ENCODE data around the gene TIMM44. TPM values are rescaled to one million over a fixed set of nuclear protein-coding genes. Genes with fewer than 3 reads are reported as not detected.

Gene TIMM44, protein sequence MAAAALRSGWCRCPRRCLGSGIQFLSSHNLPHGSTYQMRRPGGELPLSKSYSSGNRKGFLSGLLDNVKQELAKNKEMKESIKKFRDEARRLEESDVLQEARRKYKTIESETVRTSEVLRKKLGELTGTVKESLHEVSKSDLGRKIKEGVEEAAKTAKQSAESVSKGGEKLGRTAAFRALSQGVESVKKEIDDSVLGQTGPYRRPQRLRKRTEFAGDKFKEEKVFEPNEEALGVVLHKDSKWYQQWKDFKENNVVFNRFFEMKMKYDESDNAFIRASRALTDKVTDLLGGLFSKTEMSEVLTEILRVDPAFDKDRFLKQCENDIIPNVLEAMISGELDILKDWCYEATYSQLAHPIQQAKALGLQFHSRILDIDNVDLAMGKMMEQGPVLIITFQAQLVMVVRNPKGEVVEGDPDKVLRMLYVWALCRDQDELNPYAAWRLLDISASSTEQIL
- 10 to 100 TPM; 48.4 to 50.9 TPM for total RNA-seq

DNA sequence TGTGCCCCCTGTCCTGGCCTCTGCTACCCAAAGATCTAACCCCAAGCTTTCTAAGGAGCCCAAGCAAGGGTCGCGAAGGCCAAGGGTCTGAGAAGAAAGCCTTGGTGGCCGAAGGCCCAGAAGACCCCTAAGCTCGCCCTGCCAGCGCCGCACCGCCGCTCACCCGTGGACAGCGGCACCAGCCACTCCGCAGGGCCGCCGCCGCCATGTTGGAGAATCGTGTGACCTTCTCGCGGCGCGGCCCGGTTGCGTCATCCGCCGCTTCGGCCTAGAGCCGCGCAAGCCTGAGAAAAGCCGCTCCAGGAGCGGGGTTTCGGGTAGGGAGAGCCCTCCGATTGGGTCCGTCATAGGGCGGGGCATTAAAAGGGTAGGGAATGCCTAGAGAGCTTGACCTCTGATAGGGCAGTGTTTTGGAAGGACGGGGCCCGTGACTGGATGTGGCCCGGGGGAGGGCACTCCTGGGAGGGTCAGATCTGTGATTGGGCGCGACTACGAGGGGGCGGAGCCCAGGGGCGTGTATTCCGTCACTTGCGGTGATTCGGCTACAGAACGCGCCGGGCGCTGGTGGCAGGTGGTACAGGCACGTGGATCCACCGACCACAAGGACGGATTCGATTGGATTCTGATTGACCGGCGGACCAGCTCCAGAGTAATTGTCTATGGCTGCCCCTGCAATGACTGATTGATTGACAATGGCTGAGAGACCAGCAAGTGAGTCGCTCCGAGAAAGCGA, at the start of gene TIMM44:
TIMM44 (minus strand) TSS at position 223 of the 733 bp plus-strand sequence; CDS start at position 208, 15 bp downstream.
- H3K27me3 Mint-ChIP-seq: no peaks in the 10 kb centered on the region
- peaks cover 13% of the 10 kb centered on the region for H3K36me3 Mint-ChIP-seq (ENCODE audit: low read depth)
- POLR2A ChIA-PET: interaction anchor here (0.7 to 2.9 kb wide), 18 partner anchors 8 to 565 kb away, joined by 3 to 26 read pairs (median 4); partner anchors contain the start of genes CERS4, CTXN1, ELAVL1 and MAP2K7
- peaks cover 40% of the 10 kb centered on the region for H3K4me1 Mint-ChIP-seq
- peak within 1 kb of the TSS; percentile 83 for H3K4me3 Mint-ChIP-seq
- peak within 1 kb of the TSS; percentile 85 for H3K27ac Mint-ChIP-seq
- CTCF ChIA-PET: interaction anchor here (0.5 to 3.1 kb wide), 39 partner anchors 9 to 375 kb away, joined by 3 to 49 read pairs (median 4); partner anchors contain the start of genes CCL25, CERS4, ELAVL1 and MAP2K7
- H3K9me3 Mint-ChIP-seq: no peaks in the 10 kb centered on the region
- DNase-seq: peak; percentile 99

DNA sequence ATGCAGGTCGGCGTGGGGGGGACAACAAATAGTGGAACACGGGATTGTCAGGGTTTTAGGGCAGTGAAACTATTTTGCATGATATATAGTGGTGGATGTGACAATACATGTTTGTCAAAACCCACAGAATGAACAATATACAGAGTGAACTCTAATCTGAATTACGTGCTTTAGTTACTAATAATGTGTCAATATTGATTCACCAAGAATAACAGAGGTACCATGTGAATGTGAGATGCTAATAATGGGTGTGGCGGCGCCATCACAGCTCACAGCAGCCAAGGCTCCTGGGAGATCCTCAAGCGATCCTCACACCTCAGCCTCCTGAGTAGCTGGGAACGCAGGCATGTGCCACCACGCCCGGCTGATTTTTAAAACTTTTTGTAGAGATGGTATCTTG, 49.1 kb upstream of the TIMM44 start:
- no peaks in the 10 kb centered on the region for H3K27me3 Mint-ChIP-seq
- CTCF ChIA-PET: interaction anchor here (1.1 kb wide), 1 partner anchor 49 kb away, joined by 4 read pairs; the partner anchor contains the start of gene TIMM44
- no peak overlapping the region for H3K4me3 Mint-ChIP-seq
- peaks cover 21% of the 10 kb centered on the region for H3K36me3 Mint-ChIP-seq (ENCODE audit: low read depth)
- H3K9me3 Mint-ChIP-seq: no peaks in the 10 kb centered on the region
- no peak overlapping the region for H3K27ac Mint-ChIP-seq
- POLR2A ChIA-PET: no interaction called here
- no peak for DNase-seq
- H3K4me1 Mint-ChIP-seq: peaks cover 20% of the 10 kb centered on the region

DNA sequence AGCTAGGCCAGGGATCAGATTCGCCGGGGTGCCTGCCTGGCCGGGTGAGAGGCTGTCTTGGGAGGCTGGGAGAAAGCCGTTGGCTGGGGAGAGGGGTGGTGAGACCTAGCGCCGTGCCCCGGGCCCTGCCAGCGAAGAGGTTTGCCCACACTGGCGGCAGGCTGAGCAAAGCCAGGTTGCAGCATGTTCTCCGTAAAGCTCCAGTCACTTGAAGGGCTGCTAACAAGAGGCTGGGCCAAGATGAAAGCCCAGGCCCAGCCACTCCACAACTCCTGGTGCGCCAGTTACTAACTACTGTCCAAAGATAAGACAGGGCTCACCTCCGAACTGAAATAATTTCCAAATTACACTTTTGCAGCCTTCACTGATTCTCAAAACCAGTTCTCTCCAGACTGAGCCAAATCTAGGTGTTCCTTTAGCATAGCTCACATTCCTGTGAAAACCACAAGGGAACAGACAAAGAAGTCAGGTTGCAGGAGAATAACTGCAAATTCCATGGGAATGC, 45.7 kb upstream of the TIMM44 start:
- DNase-seq: no peak
- POLR2A ChIA-PET: no interaction called here
- Mint-ChIP-seq H3K4me3 (no peak overlapping the region), H3K27me3 (no peaks in the 10 kb centered on the region), H3K4me1 (peaks cover under 1% of the 10 kb centered on the region), H3K9me3 (no peaks in the 10 kb centered on the region), H3K36me3 (ENCODE audit: low read depth) (peaks cover 29% of the 10 kb centered on the region), H3K27ac (no peak overlapping the region)
- CTCF ChIA-PET: interaction anchor here (1.4 to 1.6 kb wide), 3 partner anchors 13 to 18 kb away, joined by 3 to 5 read pairs (median 5); no protein-coding TSS in a partner anchor

DNA sequence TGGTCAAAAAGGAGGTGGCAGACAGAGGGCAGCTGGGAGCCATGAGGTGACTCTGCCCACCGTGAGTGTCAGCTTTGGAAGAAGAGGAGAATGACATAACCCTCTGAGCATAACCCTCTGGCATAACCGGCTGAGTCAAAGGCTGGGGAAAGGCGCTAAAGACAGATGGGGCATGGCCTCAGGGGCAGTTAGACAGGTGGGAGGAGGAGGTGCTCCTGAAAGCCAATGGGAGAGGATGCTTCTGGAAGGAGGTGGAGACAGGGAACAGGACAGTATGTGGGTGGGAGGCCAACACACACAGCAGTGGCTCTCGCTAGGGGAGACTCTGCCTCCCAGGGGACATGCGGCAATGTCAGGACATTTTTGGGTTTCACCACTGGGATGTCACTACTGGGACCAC, 44.8 kb upstream of the TIMM44 start:
- no peak for DNase-seq
- POLR2A ChIA-PET: no interaction called here
- Mint-ChIP-seq H3K4me3 (no peak overlapping the region), H3K27ac (no peak overlapping the region), H3K4me1 (no peaks in the 10 kb centered on the region), H3K36me3 (ENCODE audit: low read depth) (peaks cover 33% of the 10 kb centered on the region), H3K27me3 (no peaks in the 10 kb centered on the region), H3K9me3 (no peaks in the 10 kb centered on the region)
- CTCF ChIA-PET: interaction anchor here (0.6 to 1.6 kb wide), 3 partner anchors 14 to 59 kb away, joined by 3 to 5 read pairs (median 5); no protein-coding TSS in a partner anchor

DNA sequence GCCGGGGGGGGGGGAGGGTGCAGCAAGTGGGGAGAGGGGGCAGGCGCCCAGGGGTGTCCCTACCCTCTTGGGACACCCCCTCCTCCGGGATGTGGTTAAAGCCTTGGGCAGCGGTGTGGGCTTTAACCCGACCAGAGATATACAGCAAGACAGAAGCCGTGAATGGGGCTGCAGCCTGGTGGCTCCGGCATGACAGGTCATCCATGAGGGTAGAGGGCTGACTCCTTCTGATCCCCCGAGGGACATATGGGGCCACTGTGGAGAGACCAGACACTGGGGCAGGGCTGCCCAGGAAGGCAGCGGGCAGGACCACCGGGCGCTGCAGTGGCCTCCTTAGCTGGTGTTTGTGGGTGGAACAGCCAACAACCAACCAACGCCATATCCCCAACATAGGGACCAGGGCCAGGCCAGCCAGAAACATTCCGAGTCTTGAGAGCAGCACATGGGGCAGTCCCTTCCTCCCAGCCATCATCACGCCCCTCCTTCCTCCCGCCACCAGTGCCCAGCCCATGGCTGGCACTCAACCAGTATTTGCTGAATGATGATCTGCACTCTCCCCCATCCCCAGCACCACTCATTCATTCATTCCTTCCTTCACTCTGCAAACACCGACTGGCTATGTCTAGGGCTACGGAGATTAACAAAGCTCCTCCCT, 43.8 kb upstream of the TIMM44 start:
- H3K9me3 Mint-ChIP-seq: no peaks in the 10 kb centered on the region
- no peak overlapping the region for H3K27ac Mint-ChIP-seq

DNA sequence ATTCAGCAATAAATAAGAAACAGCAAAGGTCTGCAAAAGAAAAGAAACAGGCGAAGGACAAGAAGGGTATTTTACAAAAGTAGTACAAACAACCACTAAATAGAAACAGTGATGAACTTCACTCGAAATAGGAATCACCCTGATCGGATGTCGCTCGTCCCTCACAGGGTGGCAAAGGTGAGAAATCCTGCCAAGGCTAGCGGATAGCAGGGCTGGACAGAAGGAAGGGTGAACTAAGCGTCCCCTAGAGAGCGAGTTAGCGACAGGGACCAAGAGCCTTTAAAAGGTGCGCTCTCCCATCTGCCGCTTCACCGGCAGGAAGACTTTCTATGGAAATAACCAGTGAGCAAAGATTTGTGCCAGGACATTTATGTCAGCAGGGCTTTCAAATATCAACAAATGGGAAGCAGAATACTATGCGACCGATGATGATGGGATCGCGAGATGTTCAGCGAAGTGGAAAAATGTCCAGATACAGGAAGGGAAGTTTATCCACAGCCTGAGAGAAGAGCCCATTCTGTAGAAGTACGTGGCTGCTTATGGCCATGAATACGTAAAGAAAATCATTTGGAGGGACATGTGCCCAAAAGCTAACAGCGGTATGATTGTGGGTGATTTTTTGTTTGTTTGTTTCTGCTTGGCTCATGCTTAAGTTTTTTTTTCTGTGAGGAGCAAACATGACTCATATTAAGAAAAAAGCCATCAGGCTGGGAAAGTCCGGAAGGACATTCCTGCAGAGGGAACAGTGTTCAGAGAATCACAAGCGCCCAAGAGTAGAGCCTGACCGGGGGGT, 43.1 kb upstream of the TIMM44 start:
- CTCF ChIA-PET: no interaction called here
- no peak for DNase-seq
- no peaks in the 10 kb centered on the region for H3K4me1 Mint-ChIP-seq
- H3K27ac Mint-ChIP-seq: no peak overlapping the region
- H3K36me3 Mint-ChIP-seq (ENCODE audit: low read depth): peaks cover 32% of the 10 kb centered on the region
- no peaks in the 10 kb centered on the region for H3K27me3 Mint-ChIP-seq
- H3K4me3 Mint-ChIP-seq: no peak overlapping the region
- H3K9me3 Mint-ChIP-seq: no peaks in the 10 kb centered on the region
- POLR2A ChIA-PET: no interaction called here

More for the DNA sequence above, 43.8 kb upstream of the TIMM44 start:
- Mint-ChIP-seq H3K4me3 (no peak overlapping the region), H3K4me1 (no peaks in the 10 kb centered on the region), H3K27me3 (no peaks in the 10 kb centered on the region), H3K36me3 (ENCODE audit: low read depth) (peaks cover 33% of the 10 kb centered on the region)
- DNase-seq: no peak
- ChIA-PET CTCF (interaction anchor here (1.6 kb wide), 1 partner anchor 15 kb away, joined by 5 read pairs; no protein-coding TSS in a partner anchor), POLR2A (no interaction called here)

DNA sequence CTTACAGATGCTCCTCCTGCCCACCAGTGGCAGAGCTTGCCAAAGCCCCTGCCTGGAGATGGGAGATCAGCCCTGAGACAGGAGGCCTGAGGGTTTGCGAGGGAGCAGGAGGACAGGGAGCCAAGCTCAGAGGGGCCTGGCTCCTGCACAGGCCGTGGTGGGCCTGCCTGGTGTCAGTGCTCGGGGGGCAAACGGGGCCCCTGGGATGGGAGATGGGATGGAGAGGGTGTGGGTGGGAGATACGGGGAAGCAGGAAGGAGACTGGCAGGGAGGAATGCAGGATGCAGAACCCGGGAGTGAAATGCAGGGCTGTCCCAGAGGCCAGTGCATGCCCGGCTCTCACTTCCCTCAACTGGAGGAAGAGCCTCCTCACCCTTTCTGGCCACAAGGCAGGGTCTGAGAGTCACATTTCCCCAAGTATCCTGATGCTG, 42.0 kb upstream of the TIMM44 start:
- H3K27me3 Mint-ChIP-seq: no peaks in the 10 kb centered on the region
- no peaks in the 10 kb centered on the region for H3K9me3 Mint-ChIP-seq
- H3K36me3 Mint-ChIP-seq (ENCODE audit: low read depth): peaks cover 33% of the 10 kb centered on the region
- no peak for DNase-seq
- ChIA-PET CTCF (no interaction called here), POLR2A (no interaction called here)
- H3K4me3 Mint-ChIP-seq: no peak overlapping the region
- no peak overlapping the region for H3K27ac Mint-ChIP-seq
- no peaks in the 10 kb centered on the region for H3K4me1 Mint-ChIP-seq

DNA sequence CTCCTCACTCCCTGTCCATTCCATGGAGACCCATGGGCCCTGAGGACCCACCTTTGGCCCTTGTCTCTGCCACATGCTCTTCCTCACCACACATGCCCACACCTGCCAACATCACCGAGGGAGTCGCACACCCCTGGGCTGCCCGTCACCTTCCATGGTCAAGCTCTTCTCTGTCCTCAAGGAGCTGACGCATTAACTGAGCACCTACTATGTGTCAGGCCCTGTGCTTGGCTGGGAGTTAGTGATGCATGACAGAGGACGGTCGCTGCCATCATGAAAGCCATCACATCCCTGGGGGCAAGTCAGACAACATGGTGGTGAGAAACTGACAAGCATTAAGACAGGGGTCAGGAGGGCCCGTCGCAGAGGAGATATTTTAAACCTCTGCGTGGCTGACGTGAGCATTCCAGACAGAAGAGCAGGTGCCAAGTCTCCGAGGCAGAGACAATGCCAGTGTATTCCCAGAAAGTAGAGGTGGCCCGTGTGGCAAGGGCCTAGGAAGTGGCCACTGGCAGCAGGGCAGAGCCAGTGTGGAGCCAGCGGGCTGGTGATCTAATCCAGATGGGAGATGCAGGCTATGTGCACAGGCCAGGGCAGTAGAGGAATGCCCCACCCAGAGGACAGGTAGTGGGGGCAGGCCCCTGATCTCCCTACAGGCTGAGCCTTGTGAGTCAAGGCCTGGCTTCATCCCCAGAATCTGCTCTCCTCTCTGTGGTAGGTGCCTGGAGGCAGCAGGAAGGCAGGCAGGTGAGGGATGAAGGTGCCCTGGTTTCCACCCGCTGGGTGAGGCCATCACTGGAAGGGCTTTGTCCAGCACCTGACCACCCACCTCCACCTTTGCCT, 40.8 kb upstream of the TIMM44 start:
- ChIA-PET CTCF (no interaction called here), POLR2A (no interaction called here)
- no peaks in the 10 kb centered on the region for H3K4me1 Mint-ChIP-seq
- no peak for DNase-seq
- peaks cover 33% of the 10 kb centered on the region for H3K36me3 Mint-ChIP-seq (ENCODE audit: low read depth)
- no peaks in the 10 kb centered on the region for H3K27me3 Mint-ChIP-seq
- no peak overlapping the region for H3K27ac Mint-ChIP-seq
- no peaks in the 10 kb centered on the region for H3K9me3 Mint-ChIP-seq
- H3K4me3 Mint-ChIP-seq: no peak overlapping the region

DNA sequence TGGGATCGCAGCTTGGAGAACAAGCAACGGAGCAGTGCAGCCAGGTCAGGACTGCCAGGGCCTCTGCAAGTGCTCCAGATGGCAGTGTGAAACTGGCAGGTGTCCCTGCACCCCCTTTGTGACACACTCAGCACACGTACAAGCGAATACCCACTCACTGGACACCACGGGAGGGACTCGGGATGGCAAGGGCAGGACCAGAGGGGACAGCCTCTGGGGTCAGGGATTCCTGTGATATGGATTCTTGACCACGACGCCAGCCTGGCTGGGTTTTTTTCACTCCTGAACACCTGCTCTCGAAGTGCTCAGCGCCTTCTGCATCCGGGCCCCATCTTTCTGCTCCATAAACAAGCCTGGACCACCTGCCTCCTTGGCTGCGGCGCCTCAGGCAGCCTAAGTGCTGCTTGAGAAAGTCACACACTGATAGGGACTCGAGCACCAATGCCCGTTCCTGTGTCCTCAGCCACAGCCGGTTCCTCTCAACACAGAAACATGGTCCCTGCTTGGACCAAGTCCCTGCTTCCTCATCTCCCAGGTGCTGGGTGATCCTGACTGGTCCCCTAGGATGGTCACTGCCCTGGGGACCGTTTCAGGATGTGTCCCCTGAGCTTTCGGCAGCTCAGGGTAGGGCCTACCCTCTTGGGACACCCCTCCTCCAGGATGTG, 40.0 kb upstream of the TIMM44 start:
- peaks cover 31% of the 10 kb centered on the region for H3K36me3 Mint-ChIP-seq (ENCODE audit: low read depth)
- POLR2A ChIA-PET: no interaction called here
- no peak for DNase-seq

DNA sequence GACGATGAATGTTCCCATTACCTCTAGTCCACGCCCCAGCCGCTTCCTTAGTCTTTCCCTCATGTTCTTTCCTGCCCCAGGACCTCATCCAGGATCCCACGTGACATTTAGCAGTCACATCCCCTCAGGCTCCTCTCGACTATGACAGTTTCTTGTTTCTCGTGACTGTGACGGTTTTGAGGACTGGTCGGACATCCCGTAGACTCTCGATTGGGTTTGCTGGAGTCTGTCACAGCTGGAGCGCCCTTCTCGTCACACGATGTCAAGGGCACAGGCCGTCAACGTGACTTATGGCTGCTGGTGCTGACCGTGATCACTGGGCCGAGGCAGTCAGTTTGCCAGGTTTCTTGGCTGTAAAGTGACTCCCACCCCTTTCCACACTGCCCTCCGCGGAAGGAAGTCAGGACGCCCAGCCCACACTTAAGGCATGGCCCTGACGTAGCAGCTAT, 39.2 kb upstream of the TIMM44 start:
- ChIA-PET POLR2A (no interaction called here), CTCF (interaction anchor here (0.5 kb wide), 1 partner anchor 1896 kb away, joined by 3 read pairs; no protein-coding TSS in a partner anchor)
- Mint-ChIP-seq H3K36me3 (ENCODE audit: low read depth) (peaks cover 24% of the 10 kb centered on the region), H3K9me3 (no peaks in the 10 kb centered on the region), H3K4me3 (no peak overlapping the region), H3K4me1 (no peaks in the 10 kb centered on the region), H3K27me3 (no peaks in the 10 kb centered on the region), H3K27ac (no peak overlapping the region)
- no peak for DNase-seq

More for the DNA sequence above, 40.0 kb upstream of the TIMM44 start:
- CTCF ChIA-PET: no interaction called here
- no peak overlapping the region for H3K4me3 Mint-ChIP-seq
- H3K27ac Mint-ChIP-seq: no peak overlapping the region
- H3K27me3 Mint-ChIP-seq: no peaks in the 10 kb centered on the region
- no peaks in the 10 kb centered on the region for H3K4me1 Mint-ChIP-seq
- H3K9me3 Mint-ChIP-seq: no peaks in the 10 kb centered on the region

DNA sequence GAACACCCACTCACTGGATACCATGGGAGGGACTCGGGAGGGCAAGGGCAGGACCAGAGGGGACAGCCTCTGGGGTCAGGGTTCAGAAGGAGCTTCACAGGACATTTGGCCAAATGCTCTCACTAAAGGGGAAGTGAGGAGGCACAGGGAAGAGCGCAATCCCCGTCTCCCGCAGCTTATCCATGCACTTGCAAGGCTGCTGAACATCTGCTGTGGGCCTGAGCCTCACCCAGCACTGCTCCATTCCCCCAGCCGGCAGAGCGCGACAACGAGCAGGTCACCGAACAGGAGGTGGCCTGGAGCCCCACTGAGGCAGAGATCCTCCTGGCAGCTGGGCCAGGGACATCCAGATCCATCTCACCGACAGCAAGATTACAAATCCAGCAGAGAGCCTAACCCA, 38.6 kb upstream of the TIMM44 start:
- peaks cover 20% of the 10 kb centered on the region for H3K36me3 Mint-ChIP-seq (ENCODE audit: low read depth)
- H3K9me3 Mint-ChIP-seq: no peaks in the 10 kb centered on the region
- ChIA-PET CTCF (no interaction called here), POLR2A (no interaction called here)
- no peak overlapping the region for H3K4me3 Mint-ChIP-seq
- no peak for DNase-seq
- H3K27ac Mint-ChIP-seq: no peak overlapping the region
- no peaks in the 10 kb centered on the region for H3K4me1 Mint-ChIP-seq
- H3K27me3 Mint-ChIP-seq: no peaks in the 10 kb centered on the region
